HG03460 (cell line): ENCODE measurements around the gene TTLL3.
"Not testable (repeated sequence)": the region's sequence is repeated elsewhere in the genome, so short reads cannot be mapped to it uniquely, and the experiment has no call there.

Experiments
- ATAC-seq: cut with Tn5 transposase; IDR thresholded peaks from one replicate; pipeline ENCODE4 v1.9.1; 2021; ENCODE audit not compliant: unreplicated experiment

TTLL3 gene

GRCh38 chr3:9809615-9810432 lies at the start of gene TTLL3:
TSS of gene TTLL3 (plus strand) at chr3:9810262. CDS start at chr3:9810662, 400 bp downstream.
- peak; percentile 45 for ATAC-seq

- no peak for ATAC-seq
These were observed 49.1 kb upstream of the TTLL3 start for GRCh38 chr3:9760779-9761505.

- ATAC-seq: no peak
These were observed 48.1 kb upstream of the TTLL3 start for GRCh38 chr3:9761919-9762318.

- ATAC-seq: no peak
These were observed 47.2 kb upstream of the TTLL3 start for GRCh38 chr3:9762871-9763270.

- no peak for ATAC-seq
These were observed 44.2 kb upstream of the TTLL3 start for GRCh38 chr3:9765865-9766264.

- no peak for ATAC-seq
These were observed 42.6 kb upstream of the TTLL3 start for GRCh38 chr3:9767418-9767817.

- ATAC-seq: no peak
These were observed 41.8 kb upstream of the TTLL3 start for GRCh38 chr3:9768141-9768775.

- ATAC-seq: no peak
These were observed 41.0 kb upstream of the TTLL3 start for GRCh38 chr3:9769012-9769411.

GRCh38 chr3:9769426-9770275 lies 40.4 kb upstream of the TTLL3 start, which contains the start of gene CAMK1:
TSS of gene CAMK1 (minus strand) at chr3:9769947. CDS start at chr3:9767749, 2,198 bp downstream.
- no peak for ATAC-seq

- ATAC-seq: no peak
These were observed 39.7 kb upstream of the TTLL3 start for GRCh38 chr3:9770276-9770812.

- ATAC-seq: not testable (repeated sequence)
These were observed 39.1 kb upstream of the TTLL3 start for GRCh38 chr3:9771007-9771406.

GRCh38 chr3:9776896-9777693 lies 33.0 kb upstream of the TTLL3 start:
- ATAC-seq: no peak

GRCh38 chr3:9777694-9778021 lies 32.4 kb upstream of the TTLL3 start:
- no peak for ATAC-seq

- ATAC-seq: no peak
These were observed 31.7 kb upstream of the TTLL3 start for GRCh38 chr3:9778143-9779074.

GRCh38 chr3:9779075-9779593 lies 30.9 kb upstream of the TTLL3 start:
- ATAC-seq: no peak

GRCh38 chr3:9779721-9780457 lies 30.2 kb upstream of the TTLL3 start:
- peak; percentile 72 for ATAC-seq

GRCh38 chr3:9780458-9780812 lies 29.6 kb upstream of the TTLL3 start:
- ATAC-seq: no peak

GRCh38 chr3:9780910-9781309 lies 29.2 kb upstream of the TTLL3 start:
- ATAC-seq: no peak
